T-helper 1 cell treated with Interleukin-12 subunit alpha and Interleukin-12 subunit beta and Interleukin-4 antibody, amounts not matched to agents 30 μg/mL and 1 μg/mL, for 36 hours (primary cell): ENCODE data around the gene TIMM10B.

Source experiments
- H3K27ac Mint-ChIP-seq: one replicate; pipeline ENCODE4 v1.8.0; 2021; ENCODE audit warnings: mild to moderate bottlenecking, mixed read lengths
- H3K27me3 Mint-ChIP-seq: one replicate; pipeline ENCODE4 v1.8.0; 2021; ENCODE audit warnings: low read depth, mixed read lengths
- H3K36me3 Mint-ChIP-seq: one replicate; pipeline ENCODE4 v1.8.0; 2021; ENCODE audit warnings: low read depth, mixed read lengths
- H3K4me1 Mint-ChIP-seq: one replicate; pipeline ENCODE4 v1.8.0; 2021; ENCODE audit warnings: low read depth, mixed read lengths
- H3K4me3 Mint-ChIP-seq: one replicate; pipeline ENCODE4 v1.8.0; 2021; ENCODE audit warnings: mild to moderate bottlenecking, moderate library complexity, mixed read lengths
- H3K9me3 Mint-ChIP-seq: one replicate; pipeline ENCODE4 v1.8.0; 2021; ENCODE audit warnings: mixed read lengths

TIMM10B gene

GRCh38 chr11:6480299-6480914 lies 894 bp upstream of the TIMM10B start:
- no peaks in the 10 kb centered on the region for H3K27me3 Mint-ChIP-seq
- peaks cover 25% of the 10 kb centered on the region for H3K36me3 Mint-ChIP-seq
- peaks cover 30% of the 10 kb centered on the region for H3K4me1 Mint-ChIP-seq
- peak overlapping the region; percentile 93 for H3K4me3 Mint-ChIP-seq
- H3K27ac Mint-ChIP-seq: peak overlapping the region; percentile 97
- no peaks in the 10 kb centered on the region for H3K9me3 Mint-ChIP-seq

- peaks cover 25% of the 10 kb centered on the region for H3K36me3 Mint-ChIP-seq
- peaks cover 30% of the 10 kb centered on the region for H3K4me1 Mint-ChIP-seq
- H3K9me3 Mint-ChIP-seq: no peaks in the 10 kb centered on the region
- H3K27me3 Mint-ChIP-seq: no peaks in the 10 kb centered on the region
- H3K4me3 Mint-ChIP-seq: peak overlapping the region; percentile 93
- H3K27ac Mint-ChIP-seq: peak overlapping the region; percentile 97
Measured at GRCh38 chr11:6481924-6482275, 599 bp downstream of the TIMM10B start.

GRCh38 chr11:6482441-6482840 lies 1.1 kb downstream of the TIMM10B start:
- peaks cover 25% of the 10 kb centered on the region for H3K36me3 Mint-ChIP-seq
- H3K9me3 Mint-ChIP-seq: no peaks in the 10 kb centered on the region
- H3K27ac Mint-ChIP-seq: peak overlapping the region; percentile 6

GRCh38 chr11:6483015-6483414 lies 1.7 kb downstream of the TIMM10B start:
- Mint-ChIP-seq H3K4me3 (peak overlapping the region; percentile 93), H3K4me1 (peaks cover 30% of the 10 kb centered on the region), H3K27ac (peak overlapping the region; percentile 6), H3K36me3 (peaks cover 21% of the 10 kb centered on the region), H3K9me3 (no peaks in the 10 kb centered on the region), H3K27me3 (no peaks in the 10 kb centered on the region)

More at GRCh38 chr11:6482441-6482840, 1.1 kb downstream of the TIMM10B start:
- H3K27me3 Mint-ChIP-seq: no peaks in the 10 kb centered on the region
- H3K4me3 Mint-ChIP-seq: peak overlapping the region; percentile 93
- peaks cover 30% of the 10 kb centered on the region for H3K4me1 Mint-ChIP-seq

GRCh38 chr11:6485661-6486060 lies 4.4 kb downstream of the TIMM10B start:
- Mint-ChIP-seq H3K27ac (no peak overlapping the region), H3K27me3 (no peaks in the 10 kb centered on the region), H3K9me3 (no peaks in the 10 kb centered on the region), H3K4me3 (no peak overlapping the region), H3K4me1 (peaks cover 21% of the 10 kb centered on the region), H3K36me3 (peaks cover 17% of the 10 kb centered on the region)

- H3K36me3 Mint-ChIP-seq: peaks cover 17% of the 10 kb centered on the region
Measured at GRCh38 chr11:6486256-6486655, 5.0 kb downstream of the TIMM10B start.

GRCh38 chr11:6486938-6487337 lies 5.6 kb downstream of the TIMM10B start:
- H3K27me3 Mint-ChIP-seq: no peaks in the 10 kb centered on the region
- H3K9me3 Mint-ChIP-seq: no peaks in the 10 kb centered on the region
- peaks cover 18% of the 10 kb centered on the region for H3K4me1 Mint-ChIP-seq
- H3K27ac Mint-ChIP-seq: no peak overlapping the region
- H3K4me3 Mint-ChIP-seq: no peak overlapping the region
- peaks cover 17% of the 10 kb centered on the region for H3K36me3 Mint-ChIP-seq

More at GRCh38 chr11:6486256-6486655, 5.0 kb downstream of the TIMM10B start:
- no peak overlapping the region for H3K27ac Mint-ChIP-seq
- H3K9me3 Mint-ChIP-seq: no peaks in the 10 kb centered on the region
- H3K4me1 Mint-ChIP-seq: peaks cover 18% of the 10 kb centered on the region
- no peaks in the 10 kb centered on the region for H3K27me3 Mint-ChIP-seq
- no peak overlapping the region for H3K4me3 Mint-ChIP-seq

- Mint-ChIP-seq H3K4me3 (no peak overlapping the region), H3K4me1 (peaks cover 8% of the 10 kb centered on the region), H3K36me3 (peaks cover 9% of the 10 kb centered on the region), H3K27me3 (no peaks in the 10 kb centered on the region), H3K27ac (no peak overlapping the region), H3K9me3 (no peaks in the 10 kb centered on the region)
Measured at GRCh38 chr11:6488342-6488741, 7.0 kb downstream of the TIMM10B start.

- no peaks in the 10 kb centered on the region for H3K27me3 Mint-ChIP-seq
- no peak overlapping the region for H3K27ac Mint-ChIP-seq
- peaks cover 6% of the 10 kb centered on the region for H3K36me3 Mint-ChIP-seq
- H3K9me3 Mint-ChIP-seq: no peaks in the 10 kb centered on the region
- H3K4me3 Mint-ChIP-seq: no peak overlapping the region
- peaks cover 5% of the 10 kb centered on the region for H3K4me1 Mint-ChIP-seq
Measured at GRCh38 chr11:6488821-6489220, 7.5 kb downstream of the TIMM10B start.

GRCh38 chr11:6489306-6489705 lies 8.0 kb downstream of the TIMM10B start:
- H3K4me3 Mint-ChIP-seq: no peak overlapping the region
- peaks cover 5% of the 10 kb centered on the region for H3K4me1 Mint-ChIP-seq
- no peaks in the 10 kb centered on the region for H3K27me3 Mint-ChIP-seq
- no peak overlapping the region for H3K27ac Mint-ChIP-seq
- peaks cover 6% of the 10 kb centered on the region for H3K36me3 Mint-ChIP-seq
- no peaks in the 10 kb centered on the region for H3K9me3 Mint-ChIP-seq

- no peaks in the 10 kb centered on the region for H3K9me3 Mint-ChIP-seq
- peaks cover 8% of the 10 kb centered on the region for H3K4me1 Mint-ChIP-seq
- H3K36me3 Mint-ChIP-seq: peaks cover 13% of the 10 kb centered on the region
- no peak within 1 kb of the TSS for H3K27ac Mint-ChIP-seq
- H3K4me3 Mint-ChIP-seq: no peak within 1 kb of the TSS
- no peaks in the 10 kb centered on the region for H3K27me3 Mint-ChIP-seq
Measured at GRCh38 chr11:6497069-6497839, 16.0 kb downstream of the TIMM10B start, which contains the start of gene DNHD1. Gene DNHD1 (plus strand): TSS chr11:6497280. CDS start chr11:6498216, 936 bp downstream.

- Mint-ChIP-seq H3K4me1 (peaks cover 8% of the 10 kb centered on the region), H3K27ac (no peak overlapping the region), H3K27me3 (no peaks in the 10 kb centered on the region), H3K36me3 (peaks cover 14% of the 10 kb centered on the region), H3K9me3 (no peaks in the 10 kb centered on the region), H3K4me3 (no peak overlapping the region)
Measured at GRCh38 chr11:6498121-6498520, 16.8 kb downstream of the TIMM10B start.

GRCh38 chr11:6498544-6498943 lies 17.2 kb downstream of the TIMM10B start:
- Mint-ChIP-seq H3K9me3 (no peaks in the 10 kb centered on the region), H3K36me3 (peaks cover 14% of the 10 kb centered on the region), H3K4me3 (no peak overlapping the region), H3K27me3 (no peaks in the 10 kb centered on the region), H3K4me1 (peaks cover 8% of the 10 kb centered on the region), H3K27ac (no peak overlapping the region)

- Mint-ChIP-seq H3K4me3 (no peak overlapping the region), H3K27ac (no peak overlapping the region), H3K9me3 (no peaks in the 10 kb centered on the region), H3K4me1 (peaks cover 12% of the 10 kb centered on the region), H3K36me3 (peaks cover 23% of the 10 kb centered on the region), H3K27me3 (no peaks in the 10 kb centered on the region)
Measured at GRCh38 chr11:6502382-6502781, 21.1 kb downstream of the TIMM10B start.

- Mint-ChIP-seq H3K9me3 (no peaks in the 10 kb centered on the region), H3K36me3 (peaks cover 25% of the 10 kb centered on the region), H3K27ac (no peak overlapping the region), H3K4me1 (peaks cover 13% of the 10 kb centered on the region), H3K27me3 (no peaks in the 10 kb centered on the region), H3K4me3 (no peak overlapping the region)
Measured at GRCh38 chr11:6504166-6504565, 22.9 kb downstream of the TIMM10B start.
